Breast epithelium (tissue), 4 donors: Measurements from ENCODE around the gene ANO2. TPM values are rescaled to one million over a fixed set of nuclear protein-coding genes. Genes with fewer than 3 reads are reported as not detected.

Experiments used
- DNase-seq, 2 donors: peaks; one replicate each; pipeline ENCODE4 v3.0.0-alpha.2; 2019; ENCODE audit warnings: low spot score in 2 of 2
- H3K27ac ChIP-seq, 2 donors: fragments of 200-600 bp; sonication (generic) in 1 of 2; one replicate each; pipeline ENCODE4 v1.5.1; 2016 to 2019; ENCODE audit warnings: mild to moderate bottlenecking in 1 of 2
- H3K27me3 ChIP-seq, 2 donors: fragments of 200-600 bp; sonication (generic) in 1 of 2; one replicate each; pipeline versions ENCODE4 v1.5.1 to v1.6.0; 2017 to 2019; ENCODE audit warnings: control low read depth in 1 of 2, mild to moderate bottlenecking in 1 of 2
- H3K36me3 ChIP-seq: fragments of 200-600 bp; one replicate; pipeline ENCODE4 v1.5.1; 2019
- H3K4me1 ChIP-seq, 2 donors: fragments of 200-600 bp; sonication (generic); one replicate each; pipeline ENCODE4 v1.5.1; 2016 to 2019; ENCODE audit warnings: control low read depth in 1 of 2
- H3K4me3 ChIP-seq, 3 donors: fragments of 200-600 bp; sonication (generic); 1 replicate in 2 of 3; 2 replicates in 1 of 3; pipeline ENCODE4 v1.5.1; 2016 to 2019; ENCODE audit warnings: mild to moderate bottlenecking in 3 of 3, moderate library complexity in 2 of 3
- H3K9me3 ChIP-seq, 2 donors: fragments of 200-600 bp; sonication (generic) in 1 of 2; one replicate each; pipeline ENCODE4 v1.5.1; 2016 to 2019; ENCODE audit warnings: control low read depth in 1 of 2
- CTCF ChIP-seq, 3 donors: fragments of 450-650 bp; IDR thresholded peaks; one replicate each; pipeline ENCODE4 v1.5.1; 2016 to 2017; ENCODE audit warnings: antibody characterized with exemption in 3 of 3, mild to moderate bottlenecking in 3 of 3, moderate library complexity in 3 of 3
- POLR2A ChIP-seq: fragments of 450-650 bp; IDR thresholded peaks from one replicate; pipeline ENCODE4 v1.6.1; 2016; ENCODE audit warnings: antibody characterized with exemption, mild to moderate bottlenecking, moderate library complexity
- POLR2AphosphoS5 ChIP-seq, 3 donors: sonication (generic); formaldehyde crosslinking; IDR thresholded peaks; one replicate each; pipeline ENCODE4 v1.6.1; 2017; ENCODE audit warnings: antibody characterized with exemption in 3 of 3
- intact Hi-C: fragments of 100-400 bp; cut with DNase I; formaldehyde crosslinking; loops from one replicate; pipeline ENCODE4 v1.15.1; 2023; ENCODE audit warnings: low total_unique reads
- total RNA-seq, 3 donors: library from RNA; depleted of rRNA; stranded (reverse); fragments of >200 nt; gene quantifications; one replicate each; pipeline ENCODE4 v1.1.0, GENCODE V29; 2016

The ANO2 gene
- total RNA-seq, 3 donors from 2014 or later: 5.0 to 33.1 (median 16.8) TPM

- Histone ChIP-seq H3K4me3 (no peak overlapping the region), H3K36me3 (no peaks in the 10 kb centered on the region), H3K27me3 (no peaks in the 10 kb centered on the region), H3K9me3 (no peaks in the 10 kb centered on the region), H3K27ac (no peak overlapping the region), H3K4me1 (no peaks in the 10 kb centered on the region)
- intact Hi-C loops: no loop called here
- TF ChIP-seq POLR2A: no peak
- no peak for TF ChIP-seq CTCF (IDR thresholded peaks at IDR 0.05)
- no peak for TF ChIP-seq POLR2AphosphoS5 (IDR thresholded peaks at IDR 0.05)
- no peak for DNase-seq
Measured at GRCh38 chr12:5921027-5921909, 23.8 kb downstream of the ANO2 start.

- no peak for TF ChIP-seq POLR2A
- no peak for TF ChIP-seq POLR2AphosphoS5 (IDR thresholded peaks at IDR 0.05)
- no peak for TF ChIP-seq CTCF (IDR thresholded peaks at IDR 0.05)
- no peak for DNase-seq
- Histone ChIP-seq H3K27ac (no peak overlapping the region), H3K27me3 (no peaks in the 10 kb centered on the region), H3K4me1 (no peaks in the 10 kb centered on the region), H3K36me3 (no peaks in the 10 kb centered on the region), H3K4me3 (no peak overlapping the region), H3K9me3 (no peaks in the 10 kb centered on the region)
- intact Hi-C loops: no loop called here
Measured at GRCh38 chr12:5916785-5917290, 28.2 kb downstream of the ANO2 start.

DNA sequence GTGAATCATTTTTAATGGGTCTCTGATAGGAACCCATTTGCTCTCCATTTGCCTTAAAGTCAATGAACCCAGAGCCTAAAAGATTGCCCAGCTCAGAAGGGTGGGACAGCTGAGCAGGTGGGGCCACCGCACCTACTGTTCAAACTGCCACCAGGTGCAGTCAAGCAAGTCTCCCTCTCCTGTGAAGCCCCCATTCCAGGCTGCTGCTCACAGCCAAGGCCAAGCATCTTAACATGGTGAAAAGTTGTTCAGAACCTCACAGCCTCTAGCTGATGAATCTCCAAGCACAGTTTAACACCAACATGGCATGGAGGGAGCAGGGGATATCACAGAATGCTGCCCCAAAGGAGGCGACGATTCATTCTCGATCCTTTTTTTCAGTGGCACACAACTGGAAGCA lies 29.5 kb downstream of the ANO2 start:
- Histone ChIP-seq H3K27ac (no peak overlapping the region), H3K4me1 (no peaks in the 10 kb centered on the region), H3K36me3 (no peaks in the 10 kb centered on the region), H3K9me3 (no peaks in the 10 kb centered on the region), H3K4me3 (no peak overlapping the region), H3K27me3 (no peaks in the 10 kb centered on the region)
- no peak for TF ChIP-seq POLR2AphosphoS5 (IDR thresholded peaks at IDR 0.05)
- no peak for TF ChIP-seq POLR2A
- TF ChIP-seq CTCF (IDR thresholded peaks at IDR 0.05): no peak
- intact Hi-C loops: no loop called here
- DNase-seq: no peak

DNA sequence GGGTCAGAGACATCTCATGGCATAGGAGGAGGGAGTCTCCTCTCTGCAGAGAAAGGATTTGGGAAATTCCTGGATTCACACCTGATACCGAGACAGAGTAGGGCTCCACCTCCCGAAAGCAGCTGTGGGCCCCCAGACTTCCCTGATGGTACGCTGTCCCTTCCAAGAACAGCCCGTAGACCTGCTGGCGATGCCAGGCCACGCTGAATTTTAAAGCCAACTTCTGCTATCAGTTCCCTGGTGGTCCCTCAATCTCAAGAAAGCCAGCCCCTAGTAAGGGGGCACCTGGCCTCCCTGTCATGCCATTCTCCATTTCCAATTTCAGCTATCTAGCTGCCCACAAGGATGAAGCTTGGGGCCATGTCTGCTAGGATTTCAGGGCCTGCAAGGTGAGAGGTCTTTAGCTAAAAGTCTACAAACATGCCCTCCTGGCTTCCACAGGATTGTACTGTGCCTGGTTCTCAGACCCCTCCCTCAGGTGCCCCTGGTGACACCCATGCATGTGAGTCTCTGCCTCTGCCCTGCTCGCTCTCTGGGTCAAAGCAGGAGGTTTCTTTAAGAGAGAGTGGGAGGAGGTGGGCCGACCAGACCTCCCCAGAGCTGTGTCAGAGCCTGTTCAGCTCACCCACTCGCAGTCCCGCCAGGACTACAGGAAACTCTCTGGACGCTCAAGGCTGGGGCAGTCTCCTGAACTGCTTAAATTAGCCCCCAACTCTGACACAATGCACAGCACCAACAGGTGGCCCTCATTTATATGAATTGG lies 30.5 kb downstream of the ANO2 start:
- no peak for DNase-seq

More for the DNA sequence above, 30.5 kb downstream of the ANO2 start:
- H3K4me3 ChIP-seq: no peak overlapping the region
- H3K9me3 ChIP-seq: no peaks in the 10 kb centered on the region
- TF ChIP-seq CTCF (IDR thresholded peaks at IDR 0.05) (no peak), POLR2A (no peak), POLR2AphosphoS5 (IDR thresholded peaks at IDR 0.05) (no peak)
- intact Hi-C loops: no loop called here
- no peaks in the 10 kb centered on the region for H3K4me1 ChIP-seq
- H3K36me3 ChIP-seq: no peaks in the 10 kb centered on the region
- no peak overlapping the region for H3K27ac ChIP-seq
- no peaks in the 10 kb centered on the region for H3K27me3 ChIP-seq
